K562 (cell line): Measurements from ENCODE around the gene PREX1.

Experiments
- ARID3A ChIP-seq: IDR thresholded peaks from 2 replicates; pipeline ENCODE4 v1.6.1; 2012; ENCODE audit warnings: low read depth, low read length, improper control_type of control experiment, borderline replicate concordance
- BHLHE40 ChIP-seq: IDR thresholded peaks from 2 replicates; pipeline ENCODE4 v1.6.1; 2011; ENCODE audit warnings: low read length, improper control_type of control experiment
- CBX5 ChIP-seq: IDR thresholded peaks from 2 replicates; pipeline ENCODE4 v1.6.1; 2014; ENCODE audit warnings: low read depth, borderline replicate concordance
- CTCF ChIP-seq, 3 experiments: IDR thresholded peaks in 2 of 3; conservative IDR thresholded peaks in 1 of 3; 2 replicates each; pipeline ENCODE4 v1.5.1; 2011 to 2012; ENCODE audit warnings: low read length in 3 of 3, mild to moderate bottlenecking in 3 of 3, control low read depth in 2 of 3, improper control_type of control experiment in 1 of 3, inconsistent platforms in 1 of 3, low read depth in 1 of 3, mixed read lengths in 1 of 3, moderate library complexity in 1 of 3; ENCODE audit not compliant: insufficient read depth in 2 of 3
- ELF1 ChIP-seq: fragments of 200-800 bp; sonication (Bioruptor generic); IDR thresholded peaks from 2 replicates; pipeline ENCODE4 v1.6.1; 2016; ENCODE audit warnings: missing genetic modification characterization, missing compliant biosample characterization
- FOS ChIP-seq: IDR thresholded peaks from 3 replicates; pipeline ENCODE4 v1.6.1; 2011; ENCODE audit not compliant: insufficient read length; ENCODE audit errors: extremely low read depth
- HDAC2 ChIP-seq: fragments of 450-650 bp; IDR thresholded peaks from 2 replicates; pipeline ENCODE4 v1.6.1; 2016; ENCODE audit warnings: mild to moderate bottlenecking
- HMGN3 ChIP-seq: IDR thresholded peaks from 2 replicates; pipeline ENCODE4 v1.6.1; 2011; ENCODE audit warnings: borderline replicate concordance, low read depth, mild to moderate bottlenecking, mixed read lengths, low read length; ENCODE audit not compliant: insufficient read length; ENCODE audit errors: extremely low read depth
- MYC ChIP-seq, 2 experiments: fragments of 250-450 bp in 1 of 2; sonication (Bioruptor Pico) in 1 of 2; IDR thresholded peaks; 2 replicates each; pipeline versions ENCODE4 v1.5.1 to v1.6.1; 2012 to 2021; ENCODE audit warnings: low read depth in 2 of 2, borderline replicate concordance in 1 of 2, improper control_type of control experiment in 1 of 2, low read length in 1 of 2, mild to moderate bottlenecking in 1 of 2, moderate library complexity in 1 of 2
- NKRF ChIP-seq: fragments of 450-650 bp; IDR thresholded peaks from 2 replicates; pipeline ENCODE4 v1.6.1; 2016; ENCODE audit warnings: borderline replicate concordance
- ZNF184 ChIP-seq: sonication (generic); formaldehyde crosslinking; IDR thresholded peaks from 2 replicates; pipeline ENCODE4 v1.5.0; 2020; ENCODE audit warnings: missing genetic modification reagents
- ZNF274 ChIP-seq: IDR thresholded peaks from 2 replicates; pipeline ENCODE4 v1.6.1; 2011; ENCODE audit warnings: low read depth, mild to moderate bottlenecking, low read length, moderate library complexity, borderline replicate concordance
- ZNF764 ChIP-seq: fragments of 250-450 bp; sonication (Bioruptor Pico); IDR thresholded peaks from 2 replicates; pipeline ENCODE4 v1.4.0; 2020; ENCODE audit warnings: low read depth, mild to moderate bottlenecking, moderate library complexity

DNA sequence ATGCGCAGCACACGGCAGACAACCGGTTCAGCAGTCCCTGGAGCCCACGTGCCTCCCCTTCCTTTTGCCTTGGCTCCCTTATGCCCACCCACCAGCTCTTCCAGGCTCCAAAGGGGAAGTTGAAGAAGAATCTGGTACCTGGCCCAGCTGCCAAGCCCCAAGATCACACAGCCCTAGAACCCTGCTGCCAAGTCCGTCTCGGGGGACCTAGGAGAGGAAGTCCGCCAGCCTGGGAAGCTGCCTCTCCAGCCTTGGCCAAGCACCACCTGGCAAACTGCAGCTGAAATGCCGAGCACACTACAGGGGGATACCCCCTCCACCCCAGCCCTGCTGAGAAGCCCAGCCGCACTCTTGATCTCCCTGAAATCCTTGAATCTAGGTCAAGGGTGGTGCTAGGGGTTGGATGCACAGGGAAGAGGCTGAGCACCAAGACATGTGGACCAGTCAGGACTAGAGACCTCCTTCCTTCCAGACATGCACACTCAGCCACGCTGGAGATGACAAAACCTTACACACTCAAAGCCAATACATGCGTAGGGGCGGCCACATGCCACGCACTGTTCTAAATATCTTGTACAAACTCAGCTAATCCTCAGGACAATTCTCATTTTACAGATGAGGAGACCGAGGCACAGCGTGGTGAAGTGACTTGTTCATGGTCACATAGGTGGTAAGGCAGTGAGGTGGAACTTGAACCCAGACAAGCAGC lies 124.1 kb downstream of the PREX1 start:
- TF ChIP-seq ZNF184 (CRISPR knock-in tag) (no peak), BHLHE40 (no peak), CTCF (IDR thresholded peaks at IDR 0.05 in 2 of 3, conservative IDR thresholded peaks at IDR 0.05 in 1 of 3; ENCODE audit: insufficient read depth in 2 of 3, low read depth in 1 of 3, low read length in 3 of 3) (no peak), CBX5 (no peak), MYC (IDR thresholded peaks at IDR 0.05; ENCODE audit: low read depth, low read length) (no peak), MYC (CRISPR knock-in tag; IDR thresholded peaks at IDR 0.05; ENCODE audit: borderline replicate concordance, low read depth) (no peak), ELF1 (tag) (no peak), NKRF (no peak), ZNF764 (CRISPR knock-in tag) (no peak), ZNF274 (no peak), ARID3A (no peak), HDAC2 (no peak), FOS (no peak), HMGN3 (no peak)
